Activated CD4-positive, alpha-beta T cell treated with anti-CD3 and anti-CD28 coated beads for 48 hours (primary cell): Measurements from ENCODE around the gene LRRC10.
A peak's percentile ranks its signal among the peaks of the same experiment; 100 is the strongest.
"Not testable (repeated sequence)": the region's sequence is repeated elsewhere in the genome, so short reads cannot be mapped to it uniquely, and the experiment has no call there.

Source experiments
- DNase-seq: peaks from one replicate; pipeline ENCODE4 v3.0.0-alpha.2; 2020

LRRC10 gene

DNA sequence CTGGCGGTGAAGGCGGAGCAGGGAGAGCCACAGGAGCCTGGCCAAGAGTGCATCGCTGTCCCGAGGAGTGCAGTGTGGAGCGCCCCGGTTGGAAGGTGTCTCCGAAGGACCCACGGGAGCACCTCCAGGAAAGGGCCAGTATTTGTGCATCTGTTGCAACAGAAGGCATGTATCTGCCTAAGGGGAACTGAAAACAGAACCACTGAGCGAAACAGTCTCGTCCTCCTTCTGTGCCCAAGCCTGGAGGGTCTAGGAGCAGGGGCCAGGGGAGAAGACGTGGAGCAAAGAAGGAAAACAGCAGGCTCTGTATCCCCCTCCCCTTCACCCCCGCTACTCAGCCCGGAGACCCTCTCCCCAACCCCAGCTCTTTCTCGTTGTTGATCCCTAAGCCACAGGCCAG, 5.3 kb upstream of the LRRC10 start:
- no peak for DNase-seq

DNA sequence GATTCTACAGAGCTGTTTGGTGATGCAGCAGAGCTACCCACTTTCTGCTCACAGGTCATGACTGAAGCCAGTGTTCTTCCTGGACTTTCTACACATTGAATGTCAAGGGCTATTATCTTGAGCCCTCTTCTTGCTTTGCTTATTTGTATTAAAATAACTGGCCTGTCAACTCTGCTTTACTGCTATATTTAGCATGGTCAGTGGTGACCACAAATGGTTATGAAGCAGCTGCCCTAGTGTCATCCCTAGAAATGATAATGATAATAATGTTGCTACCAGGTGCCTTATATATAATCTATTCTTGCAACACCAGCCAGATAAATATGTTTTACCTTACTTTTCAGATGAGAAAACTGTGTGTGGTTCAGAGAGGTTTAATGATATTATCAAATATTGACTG, 2.6 kb upstream of the LRRC10 start:
- DNase-seq, result no peak

DNA sequence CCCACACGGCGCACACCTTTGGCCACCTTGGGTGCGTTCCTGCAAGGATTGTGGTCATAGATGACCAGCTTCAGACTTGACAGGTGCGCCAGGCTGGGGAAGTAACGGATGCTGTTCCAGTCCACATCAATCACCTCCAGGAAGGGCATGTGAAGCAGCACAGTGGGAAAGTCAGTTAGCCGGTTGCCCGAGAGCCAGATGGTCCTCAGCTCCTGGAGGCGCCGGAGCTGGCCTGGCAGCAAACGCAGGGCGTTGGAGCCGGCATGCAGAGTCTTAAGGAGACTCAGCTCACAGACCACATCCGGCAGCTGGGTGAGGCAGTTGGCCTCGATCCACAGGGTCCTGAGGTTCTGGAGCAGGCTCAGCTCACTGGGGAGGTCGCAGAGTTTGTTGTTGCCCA, 581 bp downstream of the LRRC10 start:
- DNase-seq, result no peak

DNA sequence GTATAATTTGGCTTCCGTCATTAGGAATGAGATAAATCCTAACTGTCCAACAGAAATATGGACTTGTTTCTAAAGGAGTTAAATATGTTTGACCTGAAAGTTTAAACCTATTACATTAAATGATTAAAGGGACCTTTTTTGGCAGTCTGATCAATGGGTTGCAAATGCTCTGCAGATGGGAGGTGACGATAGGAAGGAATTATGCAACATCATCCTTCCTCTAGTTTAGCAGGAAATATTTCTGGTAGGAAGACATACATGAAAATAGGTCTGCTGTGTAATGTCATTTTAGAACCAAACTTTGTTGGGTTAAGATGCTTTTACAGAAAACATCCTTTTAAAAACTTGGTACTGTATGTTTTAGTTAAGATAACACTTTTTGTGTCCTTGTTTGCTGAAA, 2.6 kb downstream of the LRRC10 start:
- no peak for DNase-seq

DNA sequence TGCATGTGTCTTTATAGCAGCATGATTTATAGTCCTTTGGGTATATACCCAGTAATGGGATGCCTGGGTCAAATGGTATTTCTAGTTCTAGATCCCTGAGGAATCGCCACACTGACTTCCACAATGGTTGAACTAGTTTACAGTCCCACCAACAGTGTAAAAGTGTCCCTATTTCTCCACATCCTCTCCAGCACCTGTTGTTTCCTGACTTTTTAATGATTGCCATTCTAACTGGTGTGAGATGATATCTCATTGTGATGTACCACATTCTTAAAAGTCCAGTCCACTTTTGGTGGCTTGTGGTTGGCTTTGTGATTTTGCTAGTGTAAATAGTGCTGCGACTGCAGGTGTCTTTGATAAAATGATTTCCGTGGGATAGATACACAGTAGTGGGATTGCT, 6.4 kb downstream of the LRRC10 start:
- DNase-seq, result not testable (repeated sequence)

DNA sequence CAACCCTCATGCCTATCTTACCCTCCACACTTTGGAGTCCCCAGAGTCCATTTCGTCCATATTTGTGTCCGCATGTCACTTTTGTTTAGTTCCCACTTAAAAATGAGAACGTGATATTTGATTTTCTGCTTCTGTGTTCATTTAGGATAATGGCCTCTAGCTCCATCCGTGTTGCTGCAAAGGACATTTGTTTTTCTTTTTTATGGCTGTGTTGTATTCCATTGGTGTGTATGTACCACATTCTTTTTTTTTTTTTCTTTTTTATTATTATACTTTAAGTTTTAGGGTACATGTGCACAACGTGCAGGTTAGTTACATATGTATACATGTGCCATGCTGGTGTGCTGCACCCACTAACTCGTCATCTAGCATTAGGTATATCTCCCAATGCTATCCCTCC, 7.2 kb downstream of the LRRC10 start:
- DNase-seq, result not testable (repeated sequence)

DNA sequence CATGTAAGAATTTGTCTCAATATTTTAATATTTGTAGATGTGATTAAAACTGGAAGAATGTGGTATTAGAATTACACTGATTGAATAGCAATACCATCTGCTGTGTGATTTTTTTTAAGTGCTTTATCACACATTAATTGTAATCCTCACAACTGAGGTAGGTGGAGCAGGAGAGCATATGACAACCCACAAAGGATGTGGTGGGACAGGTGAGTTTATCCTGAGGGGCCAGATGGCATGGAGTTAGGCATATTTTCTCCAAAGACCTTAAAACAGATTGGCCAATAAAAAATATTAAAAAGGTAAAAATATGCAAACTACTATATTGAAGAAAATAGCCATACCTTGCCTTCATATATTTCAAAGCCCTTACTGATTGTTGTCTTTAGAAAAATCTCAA, 7.8 kb downstream of the LRRC10 start:
- DNase-seq, result no peak

DNA sequence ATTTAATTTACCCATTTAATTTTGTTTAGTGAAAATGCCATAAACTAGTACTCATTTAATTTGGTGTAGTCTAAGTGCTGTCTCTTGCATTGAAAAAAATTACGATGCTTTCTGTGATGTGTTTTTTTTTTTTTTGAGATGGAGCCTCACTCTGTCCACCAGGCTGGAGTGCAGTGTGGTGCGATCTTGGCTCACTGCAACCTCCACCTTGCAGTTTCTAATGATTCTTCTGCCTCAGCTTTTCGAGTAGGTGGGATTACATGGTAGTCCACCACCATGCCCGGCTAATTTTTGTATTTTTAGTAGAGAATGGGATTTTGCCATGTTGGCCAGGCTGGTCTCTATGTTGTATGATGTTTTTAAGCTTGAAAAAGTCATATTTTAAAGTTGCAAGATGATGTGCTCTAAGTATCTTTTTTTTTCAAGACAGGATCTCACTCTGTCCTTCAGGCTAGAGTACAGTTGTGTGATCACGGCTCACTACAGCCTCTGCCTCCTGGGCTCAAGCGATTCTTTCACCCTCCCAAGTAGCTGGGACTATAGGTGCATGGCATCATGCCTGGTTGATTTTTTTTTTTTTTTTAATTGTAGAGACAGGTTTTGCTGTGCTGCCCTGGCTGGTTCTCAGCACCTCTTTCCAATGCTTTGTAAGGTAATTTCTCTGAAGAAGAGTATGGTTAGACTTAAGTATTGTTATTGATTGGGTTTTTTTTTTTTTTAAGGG, 8.6 kb downstream of the LRRC10 start:
- no peak for DNase-seq

DNA sequence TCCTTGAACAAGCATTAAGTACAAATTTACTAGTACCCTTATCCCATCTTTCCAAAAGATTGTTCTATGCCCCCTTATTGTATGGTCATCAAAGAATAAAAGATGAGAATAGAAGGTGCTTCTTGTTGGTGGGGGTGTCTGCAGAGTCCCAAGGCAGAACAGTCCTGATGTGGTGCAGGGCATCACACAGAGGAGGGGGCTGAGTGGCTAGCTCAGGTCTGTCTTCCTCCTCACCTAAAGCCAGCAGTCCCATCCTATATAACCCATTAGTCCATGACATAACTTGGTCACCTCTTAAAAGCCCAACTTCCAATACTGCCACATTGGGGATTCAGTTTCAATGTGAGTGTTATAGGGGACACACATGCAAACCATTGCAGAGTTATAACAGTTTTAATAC, 9.9 kb downstream of the LRRC10 start:
- no peak for DNase-seq

DNA sequence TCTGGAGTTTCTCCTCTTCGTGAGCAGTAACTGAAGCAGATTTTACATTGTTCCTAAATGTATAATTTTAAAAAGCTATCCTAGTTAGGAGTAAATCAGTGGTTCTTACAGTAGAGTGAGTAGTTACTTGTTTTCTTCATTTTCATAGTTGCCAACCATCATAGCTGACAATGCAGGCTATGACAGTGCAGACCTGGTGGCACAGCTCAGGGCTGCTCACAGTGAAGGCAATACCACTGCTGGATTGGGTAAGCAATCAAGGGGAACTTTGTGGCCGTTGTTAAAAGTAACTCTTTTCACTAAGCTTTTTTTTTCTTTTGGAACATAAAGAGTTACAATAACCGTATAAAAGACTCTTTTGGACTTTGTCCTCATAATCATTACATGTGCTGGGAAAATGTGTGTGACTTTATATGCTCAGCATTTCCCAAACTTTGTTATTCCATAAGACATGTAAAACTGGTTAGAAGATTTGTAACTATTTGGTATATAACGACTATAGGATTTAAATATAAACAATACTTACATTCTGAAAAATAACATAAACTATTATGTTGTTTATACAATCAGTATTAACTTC, 12.4 kb downstream of the LRRC10 start:
- DNase-seq, result no peak

DNA sequence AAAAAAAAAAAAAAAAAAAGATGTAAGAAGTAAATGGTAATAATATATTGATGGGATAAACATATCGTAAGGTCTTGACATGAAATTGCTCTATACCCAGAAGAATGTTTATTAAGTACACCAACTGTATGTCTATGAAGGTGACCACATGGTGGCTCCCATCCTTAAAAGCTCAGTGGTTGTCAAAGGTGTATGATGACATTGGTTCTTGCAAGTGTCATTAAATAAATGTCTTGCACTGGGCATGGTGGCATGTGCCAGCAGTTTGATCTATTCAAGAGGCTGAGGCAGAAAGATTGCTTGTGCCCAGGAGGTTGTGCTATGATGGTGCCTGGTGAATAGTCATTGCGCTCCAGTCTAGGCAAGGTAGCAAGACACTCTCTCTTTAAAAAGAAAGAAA, 15.0 kb downstream of the LRRC10 start:
- DNase-seq, result no peak

DNA sequence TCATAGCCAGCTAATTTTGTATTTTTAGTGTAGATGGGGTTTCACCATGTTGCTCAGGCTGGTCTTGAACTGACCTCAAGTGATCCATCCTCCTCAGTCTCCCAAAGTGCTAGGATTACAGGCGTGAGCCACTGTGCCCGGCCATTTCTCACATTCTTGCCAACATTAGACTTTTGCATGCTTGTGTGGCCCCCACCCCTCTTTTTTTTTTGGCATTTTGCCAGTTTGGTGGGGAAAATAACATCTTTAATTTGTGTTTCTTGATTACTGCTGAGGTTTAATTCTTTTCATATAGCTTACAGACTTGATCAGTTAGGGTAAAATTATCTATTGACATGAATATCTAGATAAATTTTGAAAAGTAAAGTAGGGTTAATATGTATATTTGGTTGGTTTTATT, 21.6 kb downstream of the LRRC10 start:
- DNase-seq, result no peak

DNA sequence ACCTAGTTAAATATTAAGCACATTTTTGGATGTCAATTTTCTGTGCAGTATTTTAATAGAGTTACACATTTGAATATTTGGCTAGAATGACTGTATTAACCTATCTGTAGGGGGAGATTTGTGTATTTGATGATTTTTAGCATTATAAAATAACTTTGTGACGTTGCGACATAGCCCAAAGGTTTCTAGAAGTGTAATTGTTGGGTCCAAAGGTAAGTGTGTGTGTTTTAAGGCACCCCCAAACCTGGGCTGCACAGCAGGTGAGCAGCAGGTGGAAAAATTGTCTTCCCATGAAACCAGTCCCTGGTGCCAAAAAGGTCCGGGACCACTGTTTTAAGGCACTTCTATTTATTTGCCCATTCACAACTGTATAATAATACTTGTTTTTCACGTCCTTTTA, 22.2 kb downstream of the LRRC10 start:
- no peak for DNase-seq

DNA sequence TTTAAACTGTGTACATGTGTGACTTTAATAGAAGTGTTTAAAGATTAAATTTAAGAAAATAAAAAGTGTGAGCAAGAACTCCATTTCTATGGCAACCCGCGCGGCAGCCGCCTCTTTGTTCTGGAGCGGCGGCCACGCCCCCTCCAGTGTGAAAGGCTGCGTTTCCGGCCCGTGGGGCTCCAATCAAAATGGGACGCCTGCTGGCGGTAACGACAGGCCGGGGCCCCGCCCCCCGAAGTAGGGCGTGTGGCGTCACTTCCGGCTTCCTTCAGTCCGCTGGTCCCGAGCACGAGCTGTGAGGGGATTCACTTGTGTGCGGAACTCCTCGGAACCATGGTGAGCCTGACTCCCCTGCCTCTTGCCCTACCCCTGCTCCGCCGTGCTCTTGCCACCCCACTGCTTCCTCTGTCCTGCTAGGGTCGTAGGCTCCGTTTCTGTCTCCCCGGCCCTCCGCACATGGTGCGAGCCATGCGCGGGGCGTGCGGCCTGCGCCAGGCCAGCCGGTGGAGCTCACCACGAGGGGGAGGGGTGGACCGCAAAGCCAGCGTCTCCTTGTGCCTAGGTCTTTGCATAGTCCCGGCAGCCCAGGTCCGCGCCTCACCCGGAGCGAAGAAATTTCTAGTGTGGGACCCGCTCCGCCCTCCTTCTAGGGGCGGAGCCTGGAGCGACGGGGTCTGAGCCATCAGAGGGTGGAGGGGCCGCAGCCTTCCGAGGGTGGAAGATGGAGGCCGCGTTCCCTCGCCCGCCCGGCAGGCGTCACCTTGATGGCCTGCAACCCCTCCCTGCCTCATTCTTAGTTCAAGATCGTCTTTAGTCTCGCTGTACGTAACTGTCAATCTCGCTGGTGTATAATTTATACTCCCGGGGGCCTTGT, 25.3 kb downstream of the LRRC10 start, which contains the start of gene CCT2:
Gene CCT2 (plus strand): TSS at position 271 of the 874 bp plus-strand sequence. CDS start 63 bp downstream, at position 334.
- peak; percentile 98 for DNase-seq

DNA sequence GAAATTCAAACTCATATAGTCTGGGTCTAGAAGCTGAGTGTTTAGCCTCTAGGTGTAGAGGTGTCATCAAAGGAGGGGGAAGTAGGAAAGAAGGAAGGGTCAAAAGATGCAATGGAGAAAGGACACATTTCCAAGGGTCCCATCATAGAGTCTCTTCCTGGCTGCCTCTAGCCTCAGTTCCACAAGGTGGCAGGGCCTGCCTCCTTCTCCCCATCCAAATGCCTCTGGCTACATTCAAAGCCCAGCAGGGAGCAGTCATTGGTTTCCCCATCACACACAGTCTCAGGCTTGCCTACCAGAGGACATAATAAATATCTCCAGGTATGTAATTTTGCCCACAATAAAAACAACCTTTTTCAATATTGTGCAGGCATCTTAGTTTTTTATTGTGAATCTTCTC, 27.5 kb downstream of the LRRC10 start:
- no peak for DNase-seq

DNA sequence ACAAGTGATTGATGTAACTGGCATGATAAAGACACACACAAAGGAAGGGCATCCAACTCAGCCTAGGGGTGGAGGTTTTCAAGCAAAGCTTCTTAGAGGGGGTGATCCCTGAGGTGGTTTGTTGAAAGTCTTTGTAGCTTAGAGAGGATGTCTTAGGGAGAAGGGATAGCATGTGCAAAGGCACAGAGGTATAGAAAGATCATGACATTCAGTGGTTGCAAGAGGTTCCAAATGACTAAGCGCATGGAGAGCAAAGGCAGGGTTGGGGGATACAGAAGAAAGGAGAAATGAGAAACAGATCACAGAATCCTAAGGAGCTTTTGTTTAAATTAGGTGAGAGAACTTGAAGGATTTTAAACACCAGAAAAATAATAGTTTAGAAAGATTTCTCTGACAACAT, 30.6 kb downstream of the LRRC10 start:
- no peak for DNase-seq

DNA sequence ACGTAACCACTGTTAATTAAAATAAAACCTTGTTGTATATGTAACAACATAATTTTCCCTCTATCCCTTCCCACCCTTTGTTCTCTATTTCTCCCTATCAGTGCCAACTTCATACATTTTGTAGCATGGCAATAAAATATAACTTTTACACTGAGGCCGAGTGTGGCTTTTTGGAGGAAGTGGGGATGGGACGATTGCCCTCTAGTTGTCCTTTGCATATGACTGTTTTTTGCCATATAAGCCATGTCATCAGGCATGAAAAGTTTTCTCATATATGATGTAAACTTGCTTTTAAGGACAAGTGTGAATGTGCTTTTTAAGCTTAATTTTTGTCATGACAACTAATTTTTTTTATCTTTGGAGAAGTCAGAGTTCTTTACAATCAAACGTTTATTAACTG, 31.7 kb downstream of the LRRC10 start:
- DNase-seq, result no peak

DNA sequence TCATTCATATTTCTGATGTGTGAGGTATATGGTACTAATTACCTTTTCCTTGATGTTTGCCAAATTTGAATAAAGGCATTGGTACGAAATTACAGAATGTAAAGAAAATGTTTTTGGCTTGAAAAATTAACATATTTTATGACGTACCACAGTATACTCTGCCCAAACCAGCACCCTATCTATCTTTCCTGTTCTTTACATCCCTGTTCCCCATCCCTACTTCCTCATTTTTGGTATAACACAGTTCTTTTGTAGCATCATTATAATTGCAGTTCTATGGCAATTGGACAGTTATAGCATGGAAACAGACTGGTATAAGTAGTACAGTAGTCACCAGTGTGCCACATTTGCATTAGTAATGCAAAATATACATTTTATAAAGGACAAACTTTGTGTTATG, 32.4 kb downstream of the LRRC10 start:
- no peak for DNase-seq

DNA sequence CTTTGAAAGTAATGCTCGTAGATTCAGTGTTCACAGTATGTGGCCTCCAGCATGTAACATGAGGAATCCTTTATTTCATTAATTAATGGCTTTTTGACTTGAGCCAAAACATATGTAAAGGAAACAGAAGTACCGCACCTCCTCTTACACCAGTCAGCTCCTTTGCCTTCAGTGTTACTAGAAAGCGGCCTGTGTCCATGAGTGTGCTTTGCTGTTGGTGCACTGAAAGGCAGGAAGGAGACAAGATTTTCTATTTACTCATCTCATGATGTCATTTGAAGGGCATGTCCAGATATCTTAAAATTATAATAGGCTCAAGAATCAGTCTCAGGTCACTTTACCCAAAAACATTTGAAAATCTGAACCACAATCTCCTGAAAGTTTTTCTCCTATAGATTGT, 35.4 kb downstream of the LRRC10 start:
- no peak for DNase-seq

DNA sequence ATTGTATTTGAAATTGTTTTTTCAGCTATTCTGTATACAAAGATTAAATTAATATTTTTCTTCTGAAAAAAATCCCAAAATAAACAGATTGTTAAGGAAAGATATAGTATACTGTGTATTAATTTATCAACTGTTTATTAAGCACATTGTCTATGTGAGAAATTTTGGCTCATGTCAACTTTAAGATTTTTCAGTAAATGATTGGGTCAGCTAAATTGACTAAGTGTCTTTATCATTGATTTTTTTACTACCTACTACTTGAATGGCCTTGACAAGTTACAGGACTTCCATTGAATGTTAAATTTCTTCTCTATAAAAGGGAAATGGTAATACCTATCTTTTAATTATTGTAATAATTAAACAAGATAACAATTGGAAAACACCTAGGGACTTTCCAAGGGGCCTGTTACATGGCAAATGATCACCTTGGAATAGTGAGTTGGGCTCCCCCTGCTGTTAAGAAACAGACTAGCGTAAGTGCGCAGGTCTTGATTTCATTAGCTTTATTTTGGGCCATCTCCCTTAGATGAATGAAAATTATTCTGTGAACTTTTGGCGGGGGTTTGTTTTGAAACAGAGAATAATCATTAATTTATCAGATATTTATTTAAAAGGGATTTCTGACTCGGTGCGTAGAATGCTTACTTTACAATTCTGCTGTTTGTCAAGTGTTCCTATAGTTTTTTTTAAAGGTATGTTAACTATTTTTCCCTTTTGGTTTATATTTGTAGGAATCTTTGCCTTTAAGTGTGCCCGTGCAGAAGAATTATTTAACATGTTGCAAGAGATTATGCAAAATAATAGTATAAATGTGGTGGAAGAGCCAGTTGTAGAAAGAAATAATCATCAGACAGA, 39.9 kb downstream of the LRRC10 start:
- DNase-seq, result peak; percentile 66

DNA sequence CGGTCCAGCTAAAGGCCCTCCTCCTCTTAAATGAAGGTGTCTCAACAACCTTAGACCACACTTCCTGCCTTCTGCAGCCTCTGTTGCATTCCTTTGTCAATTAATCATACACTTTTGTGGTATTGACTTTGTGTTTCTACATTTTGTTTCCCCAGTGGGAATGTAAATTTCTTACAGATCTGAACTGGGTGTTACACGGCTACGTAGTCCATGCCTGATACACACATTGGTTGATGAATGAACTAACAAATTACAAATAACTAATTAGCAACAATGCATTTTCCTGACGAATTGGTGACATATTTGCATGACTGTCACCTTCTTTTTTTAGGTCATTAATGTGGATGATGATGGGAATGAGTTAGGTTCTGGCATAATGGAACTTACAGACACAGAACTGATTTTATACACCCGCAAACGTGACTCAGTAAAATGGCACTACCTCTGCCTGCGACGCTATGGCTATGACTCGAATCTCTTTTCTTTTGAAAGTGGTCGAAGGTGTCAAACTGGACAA, 40.6 kb downstream of the LRRC10 start:
- DNase-seq, result no peak

DNA sequence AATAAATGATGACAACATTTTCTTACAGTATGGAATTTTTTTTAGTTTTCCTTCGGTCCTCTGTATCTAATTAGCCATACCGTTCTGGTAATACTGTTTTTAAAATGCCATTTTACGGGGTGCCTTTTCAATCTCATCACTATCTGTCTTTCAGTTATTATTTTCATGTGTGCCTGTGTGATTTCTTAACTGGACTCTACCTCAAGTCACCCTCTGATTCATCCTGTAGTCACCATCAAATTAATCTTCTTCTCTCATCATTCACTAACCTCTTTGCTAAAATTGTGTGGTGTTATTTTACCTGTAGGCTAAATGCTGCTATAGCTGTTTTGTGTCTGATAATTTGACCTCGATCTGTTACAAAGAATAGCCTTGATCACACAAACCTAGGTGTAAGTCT, 41.5 kb downstream of the LRRC10 start:
- DNase-seq, result no peak

DNA sequence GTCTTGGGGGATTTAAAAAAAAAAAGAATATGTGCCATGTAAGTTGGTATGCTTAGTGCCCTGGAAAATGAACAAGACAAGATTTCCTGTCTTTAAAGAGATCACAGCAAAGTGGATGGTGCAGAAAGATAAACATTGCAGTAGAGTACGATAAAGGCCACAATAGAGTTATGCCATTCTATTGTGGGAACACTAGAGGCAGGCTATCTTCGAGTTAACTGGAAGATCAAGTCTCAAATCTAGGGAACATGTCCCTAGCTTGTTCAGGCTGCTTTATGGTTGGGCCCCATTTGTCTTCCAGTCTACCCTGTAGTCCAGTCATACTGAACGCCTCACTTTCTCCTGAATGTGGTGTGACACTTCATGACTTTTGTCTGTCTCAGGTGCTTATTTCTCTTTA, 44.1 kb downstream of the LRRC10 start:
- no peak for DNase-seq
